ENCODE data around the gene GSK3B.

The GSK3B gene

DNA sequence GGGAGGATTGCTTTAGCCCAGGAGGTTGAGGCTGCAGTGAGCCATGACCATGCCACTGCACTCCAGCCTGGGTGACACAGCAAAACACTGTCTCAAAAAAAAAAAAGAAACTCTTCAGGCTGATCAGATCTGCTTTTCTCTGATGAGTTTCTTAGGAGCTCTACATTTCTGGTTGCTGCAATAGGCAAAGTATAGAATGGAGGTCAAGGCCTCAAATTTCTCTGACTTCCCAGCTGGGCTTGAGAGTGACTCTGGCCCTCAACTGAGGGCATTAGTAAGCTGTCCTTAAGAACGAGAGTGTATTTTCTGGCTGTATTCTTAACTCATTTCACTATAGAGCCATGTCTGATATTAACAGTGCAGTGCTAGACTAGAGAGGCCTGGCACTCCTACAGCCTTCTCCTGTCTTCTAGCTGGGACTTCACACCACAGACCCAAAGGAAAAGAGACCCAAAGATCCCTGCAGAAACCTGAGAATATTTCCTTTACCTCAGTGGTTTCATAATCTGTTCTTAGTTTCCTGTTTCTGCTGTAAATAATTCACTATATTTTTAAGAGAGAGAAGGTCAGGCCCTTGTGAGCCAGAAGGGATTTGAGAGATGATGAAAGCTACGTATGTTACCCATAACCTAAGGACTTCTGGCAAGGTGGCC is 314.4 kb downstream of the GSK3B start:
- DNase-seq (ENCODE audit: low spot score): no peak

DNA sequence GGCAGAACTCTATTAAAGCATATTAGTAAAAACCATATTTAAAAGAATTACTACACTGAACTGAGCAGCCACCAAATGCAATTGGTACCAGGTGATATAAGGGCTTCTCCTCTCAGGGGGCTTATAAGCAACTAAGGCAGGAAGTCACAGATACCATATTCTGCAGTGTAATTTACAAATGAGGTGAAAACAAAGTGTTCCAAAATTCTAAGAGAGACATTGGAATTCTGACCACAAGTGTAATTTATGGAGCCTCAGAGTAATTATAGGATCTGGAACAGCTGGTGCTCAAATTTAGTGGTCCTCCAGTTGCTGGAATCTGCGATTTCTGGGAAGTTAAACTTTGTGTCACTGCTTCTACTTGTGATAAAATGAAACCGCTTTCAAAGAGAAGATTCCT is 315.4 kb downstream of the GSK3B start:
- DNase-seq (ENCODE audit: low spot score): no peak

GRCh38 chr3:119778176-119778575 is 316.1 kb downstream of the GSK3B start:
- DNase-seq (ENCODE audit: low spot score): no peak

- DNase-seq (ENCODE audit: low spot score): no peak
These were observed 317.9 kb downstream of the GSK3B start for GRCh38 chr3:119776304-119776703.

DNA sequence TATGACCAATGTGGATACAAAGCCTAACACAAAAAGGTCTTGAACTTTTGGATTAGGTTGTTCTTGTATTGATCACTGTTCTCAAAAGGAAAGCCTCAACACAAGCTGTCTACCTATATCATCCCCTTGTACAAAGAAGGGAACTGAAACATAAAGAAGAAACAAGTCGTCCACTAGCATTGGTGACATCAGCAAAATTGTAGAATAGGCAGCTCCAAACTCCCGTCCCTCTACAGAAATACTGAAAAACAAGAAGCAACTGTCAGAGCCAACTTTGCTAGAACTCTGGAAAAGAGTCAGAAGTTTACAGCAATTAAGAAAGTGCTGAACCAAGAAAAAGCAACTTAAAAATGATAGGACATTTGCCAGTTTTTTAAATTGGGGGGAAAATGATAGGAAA is 319.8 kb downstream of the GSK3B start:
- DNase-seq (ENCODE audit: low spot score): no peak
